Left lobe of liver (tissue), 2 donors: ENCODE measurements around the gene MED9. TPM values are rescaled to one million over a fixed set of nuclear protein-coding genes. Genes with fewer than 3 reads are reported as not detected.

Source experiments
- ATAC-seq: fragments of 200-7000 bp; cut with Tn5 transposase; one replicate; pipeline ENCODE4 v1.9.1; 2020; ENCODE audit warnings: mild to moderate bottlenecking, moderate library complexity
- DNase-seq: peaks from one replicate; pipeline ENCODE4 v3.0.0-alpha.2; 2020; ENCODE audit warnings: low spot score
- total RNA-seq: library from RNA; stranded (reverse); gene quantifications from one replicate; pipeline ENCODE4 v1.2.1, GENCODE V29; 2021
- donor health status: DM: no; HTN: no; CAD: no; lungs with moderate emphysema.
- donor health status: DM: no; HTN: yes; CAD: no.

MED9 gene
- total RNA-seq, 1 donor from 2014 or later, result 7.1 TPM

GRCh38 chr17:17502741-17503565 is 26.2 kb downstream of the MED9 start:
- no peak for DNase-seq
- ATAC-seq, result no peak

GRCh38 chr17:17503566-17504130 is 26.8 kb downstream of the MED9 start:
- peak; percentile 8 for ATAC-seq
- DNase-seq, result no peak

DNA sequence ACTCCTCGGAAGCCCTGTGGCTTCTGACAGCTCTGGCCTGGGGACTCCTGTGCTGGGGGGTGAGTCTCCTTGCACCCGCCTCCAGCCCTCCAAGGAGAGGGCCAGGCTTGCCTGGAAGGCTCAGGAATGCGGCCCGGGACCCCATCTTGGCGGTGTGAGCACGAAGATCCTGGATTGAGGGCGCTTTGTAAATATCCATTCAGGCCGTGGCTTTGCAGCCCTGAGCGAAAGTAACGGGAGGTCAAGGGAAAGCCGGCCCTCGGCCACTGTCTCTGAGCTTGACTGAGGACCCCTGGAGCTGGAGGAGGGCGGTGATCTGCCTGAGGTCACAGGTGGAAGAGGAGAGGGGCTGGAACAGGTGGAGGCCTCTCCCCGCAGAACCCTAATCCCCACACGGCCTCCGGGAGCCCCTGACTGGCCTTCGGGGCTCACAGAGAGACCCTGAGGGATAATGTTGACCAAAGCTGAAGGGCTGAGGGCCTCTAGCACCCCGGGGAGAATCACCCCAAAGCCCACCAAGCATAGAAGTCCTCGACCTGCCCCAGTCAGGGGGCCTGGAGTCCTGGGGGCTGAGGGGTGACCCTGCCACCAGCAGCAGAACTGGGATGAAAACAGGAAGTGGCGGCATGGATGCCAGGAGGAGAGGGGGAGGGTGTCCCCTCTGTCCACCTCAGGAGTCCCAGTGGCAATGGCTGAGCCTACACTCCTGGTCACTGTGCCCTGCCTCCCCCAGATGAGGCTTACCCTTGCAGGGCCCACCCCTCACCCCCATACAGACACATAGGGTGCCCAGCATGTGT is 27.7 kb downstream of the MED9 start:
- DNase-seq (no peak), ATAC-seq (peak; percentile 4)

GRCh38 chr17:17505151-17505550 is 28.4 kb downstream of the MED9 start:
- ATAC-seq (peak; percentile 4), DNase-seq (no peak)

GRCh38 chr17:17505610-17506171 is 28.9 kb downstream of the MED9 start:
- ATAC-seq (no peak), DNase-seq (no peak)

DNA sequence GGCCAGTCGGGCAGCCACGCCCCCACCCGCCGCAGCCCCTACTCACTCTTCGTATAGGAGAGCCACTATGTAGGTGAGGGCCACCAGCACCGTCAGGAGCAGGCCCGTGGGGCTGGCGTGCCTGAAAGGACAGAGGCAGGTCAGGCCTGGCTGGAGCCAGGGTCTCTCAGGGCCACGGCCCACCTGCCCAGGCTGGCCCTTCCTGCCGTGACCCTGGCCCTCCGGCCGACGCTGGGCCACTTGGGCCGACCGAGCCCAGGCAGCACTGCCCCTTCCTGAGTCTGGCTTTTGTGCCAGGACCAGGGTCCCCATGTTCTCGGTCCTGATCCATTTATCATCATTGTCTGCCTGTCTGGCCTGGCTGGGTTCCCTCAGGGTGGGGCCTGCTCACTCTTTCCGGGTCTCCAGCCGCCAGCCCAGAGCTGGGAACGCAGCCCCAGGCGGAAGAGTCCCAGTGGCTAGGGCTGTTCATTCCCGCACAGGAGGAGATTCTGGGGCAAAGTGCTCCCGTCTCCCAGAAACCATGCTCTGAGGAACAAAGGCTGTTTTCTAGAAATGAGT is 29.5 kb downstream of the MED9 start:
- DNase-seq (no peak), ATAC-seq (no peak)

GRCh38 chr17:17506893-17507464 is 30.2 kb downstream of the MED9 start:
- ATAC-seq (no peak), DNase-seq (no peak)

DNA sequence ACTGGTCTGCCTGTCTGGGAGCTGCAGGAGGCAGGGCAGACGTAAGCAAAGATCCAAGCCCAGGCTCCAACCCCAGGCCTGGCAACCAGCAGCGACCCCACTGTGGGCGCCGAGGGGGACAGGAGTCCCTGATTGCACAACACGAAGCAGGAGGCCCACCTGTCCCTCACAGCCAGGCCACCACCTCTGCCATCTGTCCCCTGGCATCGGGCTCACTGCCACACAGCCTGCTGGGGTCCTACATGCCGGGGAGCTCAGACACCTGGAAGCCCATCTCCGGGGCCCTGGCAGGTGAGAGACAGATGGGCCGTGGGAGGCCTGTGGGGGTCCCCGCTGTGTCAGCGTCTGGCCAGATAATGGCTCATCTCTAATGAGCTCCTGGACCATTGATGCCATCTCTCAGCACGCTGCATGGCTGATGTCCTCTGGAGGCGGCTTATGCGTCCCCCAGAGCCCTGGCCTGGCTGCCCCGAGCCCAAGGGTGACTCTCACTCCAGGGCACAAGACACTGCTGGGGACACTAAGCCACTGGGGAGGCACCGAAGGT is 30.7 kb downstream of the MED9 start:
- no peak for DNase-seq
- ATAC-seq, result no peak

- no peak for ATAC-seq
- no peak for DNase-seq
These were observed 31.3 kb downstream of the MED9 start for GRCh38 chr17:17508019-17508535.

- ATAC-seq (no peak), DNase-seq (no peak)
These were observed 32.1 kb downstream of the MED9 start for GRCh38 chr17:17508646-17509591.

GRCh38 chr17:17509601-17510425 is 33.0 kb downstream of the MED9 start:
- ATAC-seq (no peak), DNase-seq (no peak)

- ATAC-seq, result no peak
- no peak for DNase-seq
These were observed 33.9 kb downstream of the MED9 start for GRCh38 chr17:17510456-17511292.

- no peak for ATAC-seq
These were observed 34.5 kb downstream of the MED9 start for GRCh38 chr17:17511293-17511741.

GRCh38 chr17:17511881-17512858 is 35.4 kb downstream of the MED9 start:
- no peak for DNase-seq
- ATAC-seq, result no peak

More at GRCh38 chr17:17511293-17511741, 34.5 kb downstream of the MED9 start:
- DNase-seq, result no peak

DNA sequence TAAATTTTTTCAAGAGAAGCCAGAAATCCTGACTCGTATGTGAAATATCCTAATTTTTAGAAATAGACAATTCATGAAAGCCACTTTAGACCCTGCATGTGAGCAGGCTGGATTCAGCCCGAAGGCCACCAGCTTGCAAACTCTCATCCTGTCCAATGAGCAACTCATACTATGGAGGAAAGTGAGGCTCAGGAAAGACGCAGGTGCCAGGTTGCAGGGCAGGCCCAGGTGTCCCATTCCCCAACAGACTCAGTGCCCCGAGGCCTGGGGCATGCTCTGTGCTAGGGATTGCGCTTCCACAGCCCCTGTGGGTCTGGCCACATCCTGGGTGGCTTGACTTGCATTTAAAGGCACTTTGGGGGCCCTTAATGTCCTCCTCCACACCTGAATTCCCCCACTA is 36.1 kb downstream of the MED9 start:
- no peak for ATAC-seq
- no peak for DNase-seq

GRCh38 chr17:17513626-17514025 is 36.8 kb downstream of the MED9 start:
- ATAC-seq, result no peak

More at GRCh38 chr17:17513626-17514025, 36.8 kb downstream of the MED9 start:
- DNase-seq, result no peak
